Gastroesophageal sphincter (tissue), 2 donors: ENCODE data around the gene EXOC4.

Source experiments
- EP300 ChIP-seq: sonication (generic); formaldehyde crosslinking; IDR thresholded peaks from one replicate; pipeline ENCODE4 v1.6.1; 2017; ENCODE audit warnings: antibody characterized with exemption, mild to moderate bottlenecking
- POLR2AphosphoS5 ChIP-seq: sonication (generic); formaldehyde crosslinking; IDR thresholded peaks from one replicate; pipeline ENCODE4 v1.6.1; 2017; ENCODE audit warnings: antibody characterized with exemption

GRCh38 chr7:133682364-133683181 is 429.7 kb downstream of the EXOC4 start:
- TF ChIP-seq POLR2AphosphoS5 (no peak), EP300 (no peak)
